HepG2 (cell line): ENCODE data around the gene SKI. TPM values are rescaled to one million over a fixed set of nuclear protein-coding genes. Genes with fewer than 3 reads are reported as not detected.

Experiments used
- ARID5B ChIP-seq: IDR thresholded peaks from 2 replicates; pipeline ENCODE4 v1.4.0; 2020; ENCODE audit warnings: mild to moderate bottlenecking, missing genetic modification reagents
- GABPB1 ChIP-seq: IDR thresholded peaks from 2 replicates; pipeline ENCODE4 v1.6.1; 2016; ENCODE audit warnings: mild to moderate bottlenecking, missing genetic modification reagents, moderate library complexity, missing compliant biosample characterization
- HIC2 ChIP-seq: sonication (generic); formaldehyde crosslinking; IDR thresholded peaks from 2 replicates; pipeline ENCODE4 v1.9.0; 2022; ENCODE audit warnings: low read depth, missing genetic modification reagents
- KDM5B ChIP-seq: sonication (generic); formaldehyde crosslinking; IDR thresholded peaks from 2 replicates; pipeline ENCODE4 v1.4.0; 2020; ENCODE audit warnings: missing genetic modification reagents, mild to moderate bottlenecking, borderline replicate concordance
- MIER2 ChIP-seq: IDR thresholded peaks from 2 replicates; pipeline ENCODE4 v1.6.1; 2016; ENCODE audit warnings: missing biosample characterization, missing genetic modification reagents
- PAXIP1 ChIP-seq: sonication (generic); formaldehyde crosslinking; conservative IDR thresholded peaks from 2 replicates; pipeline ENCODE4 v1.4.0; 2020; ENCODE audit warnings: mild to moderate bottlenecking, missing genetic modification reagents, moderate library complexity
- POGZ ChIP-seq: sonication (generic); formaldehyde crosslinking; IDR thresholded peaks from 2 replicates; pipeline ENCODE4 v1.4.0; 2020; ENCODE audit warnings: mild to moderate bottlenecking, missing genetic modification reagents
- RBM22 ChIP-seq: fragments of 200-400 bp; formaldehyde crosslinking; optimal IDR thresholded peaks from 2 replicates; pipeline ENCODE3; 2017; ENCODE audit warnings: mild to moderate bottlenecking, low read length, moderate library complexity
- SMAD1 ChIP-seq: sonication (generic); formaldehyde crosslinking; IDR thresholded peaks from 2 replicates; pipeline ENCODE4 v1.4.0; 2020; ENCODE audit warnings: missing genetic modification reagents, low read depth, mild to moderate bottlenecking, borderline replicate concordance
- TFDP1 ChIP-seq: IDR thresholded peaks from 2 replicates; pipeline ENCODE4 v1.6.1; 2016; ENCODE audit warnings: missing compliant biosample characterization, missing genetic modification reagents, borderline replicate concordance
- ZNF263 ChIP-seq: sonication (generic); formaldehyde crosslinking; IDR thresholded peaks from 2 replicates; pipeline ENCODE4 v1.4.0; 2020; ENCODE audit warnings: missing genetic modification reagents
- polyA plus RNA-seq, 8 experiments: library from polyadenylated mRNA; depleted of rRNA in 3 of 8; stranded (reverse) in 7 of 8; unstranded in 1 of 8; fragments of >200 nt; fragmentation: Illumina TruSeq in 4 of 8; extraction: Trizol in 4 of 8; gene quantifications; 2 replicates each; pipeline versions ENCODE4 v1.2.1 to v1.2.3, GENCODE V29; 2011 to 2016; ENCODE audit warnings: low read depth in 4 of 8, missing spikeins in 1 of 8, mixed read lengths in 1 of 8; ENCODE audit not compliant: insufficient read depth in 1 of 8
- total RNA-seq, 5 experiments: library from RNA; depleted of rRNA; stranded (reverse); fragments of >200 nt; fragmentation: Illumina TruSeq; extraction: Trizol; gene quantifications; 2 replicates each; pipeline ENCODE4 v1.2.3, GENCODE V29; 2016; ENCODE audit warnings: low read depth in 1 of 5

SKI gene
- total and polyA plus RNA-seq, 2 of the 13 experiments (the other 11 are each of a cell fraction or from before 2014, with no cell fraction given) = 4.7 to 6.9 TPM

GRCh38 chr1:2238361-2239012, 10.4 kb downstream of the SKI start (continued):
- TF ChIP-seq HIC2 (CRISPR knock-in tag) = peak; percentile 85; the same call in 1 of the 2 replicates
- TF ChIP-seq ARID5B (CRISPR knock-in tag) = no peak
- 0 out of 2 replicates have a peak, but pooled peaks have one; percentile 28 for TF ChIP-seq POGZ (CRISPR knock-in tag)
- TF ChIP-seq SMAD1 (CRISPR knock-in tag) = no peak
- TF ChIP-seq RBM22 = peak; percentile 38
- TF ChIP-seq KDM5B = peak; percentile 47; the same call in 1 of the 2 replicates
- 0 out of 2 replicates have a peak, but pooled peaks have one; percentile 29 for TF ChIP-seq ZNF263 (CRISPR knock-in tag)
- TF ChIP-seq PAXIP1 (CRISPR knock-in tag) = peak; percentile 36; the same call in 1 of the 2 replicates
- TF ChIP-seq MIER2 = no peak
- TF ChIP-seq GABPB1 (CRISPR knock-in tag) = peak; percentile 50; the same call in 1 of the 2 replicates
- TF ChIP-seq TFDP1 (CRISPR knock-in tag) = peak; percentile 35; the same call in 1 of the 2 replicates
